RWPE2 (cell line): ENCODE data around the gene XCL2.

Experiments used
- ATAC-seq: fragments of 200-7000 bp; cut with Tn5 transposase; 3 replicates; pipeline ENCODE4 v1.9.1; 2021; ENCODE audit warnings: low read depth
- DNase-seq: peaks from one replicate; pipeline ENCODE4 v3.0.0-alpha.2; 2020; ENCODE audit warnings: low spot score
- H3K27ac ChIP-seq: fragments of 450-650 bp; 2 replicates; pipeline ENCODE4 v1.5.1; 2017; ENCODE audit warnings: mild to moderate bottlenecking; ENCODE audit not compliant: poor library complexity, severe bottlenecking
- H3K27me3 ChIP-seq: fragments of 250-450 bp; sonication (Bioruptor Pico); 2 replicates; pipeline ENCODE4 v1.5.1; 2021; ENCODE audit warnings: mild to moderate bottlenecking, moderate library complexity; ENCODE audit not compliant: insufficient read depth, poor library complexity, severe bottlenecking
- H3K36me3 ChIP-seq: fragments of 250-450 bp; sonication (Bioruptor Pico); 2 replicates; pipeline ENCODE4 v1.5.1; 2020; ENCODE audit warnings: low read depth, mild to moderate bottlenecking, moderate library complexity
- H3K4me1 ChIP-seq: fragments of 250-450 bp; sonication (Bioruptor Pico); 2 replicates; pipeline ENCODE4 v1.5.1; 2021; ENCODE audit warnings: mild to moderate bottlenecking, moderate library complexity; ENCODE audit not compliant: insufficient read depth, poor library complexity, severe bottlenecking
- H3K4me3 ChIP-seq: fragments of 250-450 bp; sonication (Bioruptor Pico); 2 replicates; pipeline ENCODE4 v1.5.1; 2021; ENCODE audit warnings: mild to moderate bottlenecking, moderate library complexity; ENCODE audit not compliant: severe bottlenecking
- H3K9me3 ChIP-seq: fragments of 250-450 bp; sonication (Bioruptor Pico); 2 replicates; pipeline ENCODE4 v1.5.1; 2021; ENCODE audit warnings: mild to moderate bottlenecking, moderate library complexity; ENCODE audit not compliant: severe bottlenecking
- CTCF ChIP-seq: fragments of 450-650 bp; IDR thresholded peaks from one replicate; pipeline ENCODE4 v1.5.1; 2017; ENCODE audit warnings: mild to moderate bottlenecking, moderate library complexity; ENCODE audit not compliant: poor library complexity, severe bottlenecking

The XCL2 gene

DNA sequence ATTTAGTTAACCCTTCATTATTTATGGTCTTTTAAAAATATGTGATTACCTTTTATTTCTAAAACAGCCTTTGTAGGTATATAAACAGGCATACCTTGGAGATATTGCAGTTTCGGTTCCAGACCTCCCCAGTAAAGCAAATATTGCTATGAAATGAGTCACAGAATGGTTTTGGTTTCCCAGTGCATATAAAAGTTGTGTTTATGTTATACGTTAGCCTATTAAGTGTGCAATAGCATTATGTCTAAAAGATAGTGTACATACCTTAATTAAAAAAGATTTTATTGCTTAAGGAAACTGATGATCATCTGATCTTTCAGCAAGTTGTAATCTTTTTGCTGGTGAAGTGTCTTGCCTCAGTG lies 44.1 kb downstream of the XCL2 start:
- Histone ChIP-seq H3K4me1 (peaks cover 27% of the 10 kb centered on the region), H3K9me3 (no peaks in the 10 kb centered on the region), H3K27ac (peak overlapping the region; percentile 31), H3K36me3 (no peaks in the 10 kb centered on the region), H3K4me3 (no peak overlapping the region), H3K27me3 (no peaks in the 10 kb centered on the region)
- TF ChIP-seq CTCF = no peak
- peak; percentile 75 for ATAC-seq
- DNase-seq = no peak

- peak; percentile 30; the same call in 2 of the 3 replicates for ATAC-seq
- Histone ChIP-seq H3K4me1 (peaks cover 21% of the 10 kb centered on the region), H3K4me3 (no peak overlapping the region), H3K27ac (peak overlapping the region; percentile 31), H3K27me3 (no peaks in the 10 kb centered on the region), H3K36me3 (no peaks in the 10 kb centered on the region), H3K9me3 (no peaks in the 10 kb centered on the region)
- TF ChIP-seq CTCF = no peak
- no peak for DNase-seq
Measured at GRCh38 chr1:168498956-168499687, 44.7 kb downstream of the XCL2 start.

GRCh38 chr1:168498159-168498631 lies 45.6 kb downstream of the XCL2 start:
- Histone ChIP-seq H3K4me1 (peaks cover 15% of the 10 kb centered on the region), H3K27me3 (no peaks in the 10 kb centered on the region), H3K4me3 (no peak overlapping the region), H3K36me3 (no peaks in the 10 kb centered on the region), H3K9me3 (no peaks in the 10 kb centered on the region), H3K27ac (no peak overlapping the region)
- TF ChIP-seq CTCF = no peak
- DNase-seq (no peak), ATAC-seq (no peak)

- no peaks in the 10 kb centered on the region for H3K27me3 ChIP-seq
- no peak for DNase-seq
- TF ChIP-seq CTCF = no peak
- no peaks in the 10 kb centered on the region for H3K9me3 ChIP-seq
- H3K4me3 ChIP-seq = no peak overlapping the region
- no peak overlapping the region for H3K27ac ChIP-seq
- H3K4me1 ChIP-seq = peaks cover 15% of the 10 kb centered on the region
- no peak for ATAC-seq
- H3K36me3 ChIP-seq = no peaks in the 10 kb centered on the region
Measured at GRCh38 chr1:168497376-168497950, 46.3 kb downstream of the XCL2 start.
